GM06990 (cell line): Measurements from ENCODE around the gene PES1.

Source experiments
- DNase-seq: peaks from one replicate; pipeline ENCODE4 v3.0.0-alpha.2; 2011; ENCODE audit not compliant: insufficient read length; ENCODE audit errors: extremely low read depth
- H3K27me3 ChIP-seq: replicated peaks from 2 replicates; pipeline ENCODE4 v1.6.0; 2011; ENCODE audit warnings: low read length; ENCODE audit not compliant: control insufficient read depth, insufficient read depth
- H3K36me3 ChIP-seq: 2 replicates; pipeline ENCODE4 v1.5.1; 2011; ENCODE audit warnings: low read length; ENCODE audit not compliant: control insufficient read depth, insufficient read depth
- H3K4me3 ChIP-seq: replicated peaks from 2 replicates; pipeline ENCODE4 v1.5.1; 2011; ENCODE audit warnings: low read depth, mild to moderate bottlenecking, control low read depth, low read length
- CTCF ChIP-seq: IDR thresholded peaks from 2 replicates; pipeline ENCODE4 v1.5.1; 2011; ENCODE audit warnings: low read length, control low read depth, mild to moderate bottlenecking, inconsistent platforms; ENCODE audit not compliant: insufficient read depth, poor library complexity, severe bottlenecking

Gene PES1

DNA sequence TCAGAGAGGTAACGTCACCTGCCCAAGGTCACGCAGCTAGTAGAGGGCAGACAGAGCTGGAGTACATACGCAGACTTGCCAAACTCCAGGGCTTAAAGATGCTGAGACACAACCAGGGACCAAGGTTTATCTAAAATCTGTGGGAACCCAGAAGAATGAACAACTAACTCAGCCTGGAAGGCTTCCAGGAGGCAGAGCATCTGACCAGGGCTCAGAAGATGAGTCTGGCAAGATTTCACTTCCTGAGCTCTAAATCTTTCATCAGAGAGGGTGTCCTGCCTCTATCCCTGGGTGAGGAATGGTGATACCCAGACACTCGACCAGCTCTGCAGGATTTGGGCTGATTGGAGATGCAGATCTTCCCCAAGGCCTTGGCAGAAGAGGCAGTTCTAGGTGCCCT, 26.4 kb downstream of the PES1 start:
- Histone ChIP-seq H3K36me3 (no peaks in the 10 kb centered on the region), H3K27me3 (no peaks in the 10 kb centered on the region; the same call in 1 of the 2 replicates), H3K4me3 (no peak overlapping the region)
- DNase-seq, result no peak
- TF ChIP-seq CTCF, result no peak

- no peak for DNase-seq
- Histone ChIP-seq H3K36me3 (no peaks in the 10 kb centered on the region), H3K27me3 (no peaks in the 10 kb centered on the region; the same call in 1 of the 2 replicates), H3K4me3 (no peak overlapping the region)
- no peak for TF ChIP-seq CTCF
Measured at GRCh38 chr22:30564761-30565119, 27.0 kb downstream of the PES1 start.

DNA sequence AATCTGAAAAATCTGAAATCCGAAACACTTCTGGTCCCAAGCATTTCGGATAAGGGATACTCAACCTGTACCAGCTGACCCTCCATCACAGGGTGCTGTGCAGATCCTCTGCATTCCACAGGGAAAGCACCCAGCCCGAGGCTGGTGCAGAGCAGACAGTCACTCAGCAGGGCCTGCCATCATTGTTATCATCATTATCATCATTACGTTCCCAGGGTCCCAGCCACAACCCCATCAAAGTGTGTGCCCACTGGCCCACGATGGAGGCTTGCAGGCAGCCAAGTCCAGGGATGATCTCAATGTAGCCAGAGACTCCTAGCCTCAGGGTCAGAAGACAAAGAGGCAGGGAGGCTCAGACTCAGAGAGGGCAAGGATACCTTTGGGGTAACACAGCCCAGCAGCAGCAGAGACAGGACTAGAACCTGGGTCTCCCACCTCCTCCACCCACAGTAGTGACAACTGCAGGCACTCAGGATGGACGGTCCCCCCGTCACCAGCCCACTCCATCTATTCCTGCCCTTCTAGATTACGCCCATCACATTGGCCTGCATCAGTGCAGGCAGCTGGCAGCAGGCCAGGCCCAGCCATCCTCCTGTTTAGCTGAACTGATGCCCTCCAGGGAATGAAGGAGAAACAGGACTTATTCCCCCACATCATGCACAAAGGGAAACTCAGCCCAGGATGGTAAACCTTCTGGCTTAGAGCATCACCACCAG, 27.5 kb downstream of the PES1 start:
- Histone ChIP-seq H3K27me3 (no peaks in the 10 kb centered on the region; the same call in 1 of the 2 replicates), H3K36me3 (no peaks in the 10 kb centered on the region), H3K4me3 (no peak overlapping the region)
- no peak for TF ChIP-seq CTCF
- no peak for DNase-seq

GRCh38 chr22:30562366-30562765, 29.3 kb downstream of the PES1 start:
- DNase-seq, result no peak
- Histone ChIP-seq H3K4me3 (no peak overlapping the region), H3K27me3 (no peaks in the 10 kb centered on the region; the same call in 1 of the 2 replicates), H3K36me3 (no peaks in the 10 kb centered on the region)
- no peak for TF ChIP-seq CTCF

DNA sequence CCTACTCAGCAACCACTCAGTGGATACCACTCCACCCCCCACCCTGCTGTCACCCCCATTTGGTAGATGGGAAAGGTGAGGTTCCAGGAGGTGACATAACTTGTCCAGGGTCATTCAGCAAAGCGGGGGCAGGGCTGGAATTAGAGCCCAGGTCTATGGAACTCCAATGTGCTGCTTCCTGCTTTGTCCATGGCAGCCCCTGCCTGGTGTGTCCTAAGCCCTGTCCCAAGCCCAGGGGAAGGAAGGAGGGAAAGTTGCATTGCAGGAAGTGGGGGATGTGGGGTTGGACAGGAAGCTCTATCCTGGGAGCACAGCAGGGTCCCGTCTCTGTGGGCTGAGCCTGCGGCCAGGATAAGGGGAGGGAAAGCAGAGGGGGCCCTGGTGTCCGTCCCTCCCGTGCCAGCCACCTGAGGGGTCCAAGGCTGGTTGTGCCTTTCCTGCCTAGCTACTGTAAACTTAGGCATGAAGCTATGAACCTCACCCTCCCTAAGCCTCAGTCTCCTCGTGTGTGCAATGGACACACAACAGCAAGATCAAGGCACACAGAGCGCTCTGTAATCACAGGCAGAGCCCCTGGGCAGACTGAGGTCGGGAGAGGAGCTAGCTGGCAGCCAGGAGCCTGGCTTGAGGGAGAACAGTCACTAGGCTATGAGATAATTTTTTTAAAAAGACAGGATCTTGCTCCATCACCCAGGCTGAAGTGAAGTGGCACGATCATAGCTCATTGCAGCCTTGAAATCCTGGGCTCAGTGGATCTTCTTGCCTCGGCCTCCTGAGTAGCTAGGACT, 30.1 kb downstream of the PES1 start:
- no peaks in the 10 kb centered on the region for H3K36me3 ChIP-seq
- no peak overlapping the region for H3K4me3 ChIP-seq
- no peak for TF ChIP-seq CTCF
- DNase-seq, result no peak
- H3K27me3 ChIP-seq, result no peaks in the 10 kb centered on the region; the same call in 1 of the 2 replicates
